ENCODE results near the gene PPP1R12C. TPM values are rescaled to one million over a fixed set of nuclear protein-coding genes. Genes with fewer than 3 reads are reported as not detected.

Gene PPP1R12C
- total RNA-seq, 4 donors from 2014 or later: 40.0 to 110 (median 76.1) TPM

- no peaks in the 10 kb centered on the region for H3K27me3 ChIP-seq
- H3K4me3 ChIP-seq (replicated peaks in 1 of 3): no peak overlapping the region
- DNase-seq: peak; percentile 68 to 70
- H3K36me3 ChIP-seq: peaks cover 7% of the 10 kb centered on the region in 2 donors
- 47 to 58% methylated on average over 20 to 42 of the region's 74 CpGs for WGBS, 2 donors
- H3K9me3 ChIP-seq: no peaks in the 10 kb centered on the region
- intact Hi-C loops (cut with DNase I): no loop called here
- peaks cover 0 to 13% of the 10 kb centered on the region in 2 donors for H3K4me1 ChIP-seq
- no peak overlapping the region for H3K27ac ChIP-seq
- TF ChIP-seq POLR2A (IDR thresholded peaks at IDR 0.05) (no peak), CTCF (IDR thresholded peaks at IDR 0.05) (no peak)
Observed at GRCh38 chr19:55086730-55087541, 30.5 kb downstream of the PPP1R12C start.

DNA sequence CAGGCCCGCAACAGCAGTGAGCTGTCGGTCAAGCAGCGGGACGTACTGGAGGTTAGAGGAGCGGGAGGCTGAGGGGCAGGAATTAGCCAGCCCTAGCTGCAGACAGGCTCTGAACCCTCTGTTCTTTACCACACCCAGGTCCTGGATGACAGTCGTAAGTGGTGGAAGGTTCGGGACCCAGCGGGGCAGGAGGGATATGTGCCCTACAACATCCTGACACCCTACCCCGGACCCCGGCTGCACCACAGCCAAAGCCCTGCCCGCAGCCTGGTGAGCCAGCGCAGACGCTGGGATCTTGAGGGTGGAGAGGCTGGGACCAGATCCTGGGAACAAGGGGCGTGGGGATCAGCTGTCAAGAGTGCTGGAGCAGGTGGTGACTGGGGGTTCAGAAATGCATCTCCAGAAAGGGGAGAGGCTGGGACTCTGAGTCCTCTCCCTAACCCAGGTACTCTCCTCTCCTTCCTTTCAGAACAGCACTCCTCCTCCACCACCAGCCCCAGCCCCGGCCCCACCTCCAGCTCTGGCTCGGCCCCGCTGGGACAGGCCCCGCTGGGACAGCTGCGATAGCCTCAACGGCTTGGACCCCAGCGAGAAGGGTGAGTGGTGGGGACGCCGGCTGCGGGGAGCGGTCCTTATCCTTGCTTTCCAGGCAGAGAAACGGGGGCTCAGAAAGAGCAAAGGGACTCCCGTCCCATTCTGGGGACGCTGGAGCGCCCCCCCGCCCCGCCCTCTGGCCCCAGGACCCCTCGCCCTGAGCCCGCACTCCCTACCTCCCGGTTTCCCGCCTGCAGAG lies 31.3 kb downstream of the PPP1R12C start:
- no peaks in the 10 kb centered on the region for H3K9me3 ChIP-seq
- no peak overlapping the region for H3K27ac ChIP-seq
- TF ChIP-seq CTCF (IDR thresholded peaks at IDR 0.05) (no peak), POLR2A (IDR thresholded peaks at IDR 0.05) (no peak)
- H3K27me3 ChIP-seq: no peaks in the 10 kb centered on the region
- intact Hi-C loops (cut with DNase I): no loop called here
- peaks cover 0 to under 1% of the 10 kb centered on the region in 2 donors for H3K36me3 ChIP-seq
- peaks cover 2 to 20% of the 10 kb centered on the region in 2 donors for H3K4me1 ChIP-seq
- no peak overlapping the region for H3K4me3 ChIP-seq (replicated peaks in 1 of 3)
- WGBS, 2 donors: 58 to 69% methylated on average over 28 to 31 of the region's 35 CpGs
- no peak for DNase-seq

GRCh38 chr19:55084416-55084815 lies 33.0 kb downstream of the PPP1R12C start:
- DNase-seq: no peak
- intact Hi-C loops (cut with DNase I): no loop called here
- whole genome bisulfite sequencing, 2 donors: 85 to 90% methylated on average over 10 of the region's 10 CpGs
- no peak overlapping the region for H3K27ac ChIP-seq
- H3K4me1 ChIP-seq: peaks cover 11 to 32% of the 10 kb centered on the region in 2 donors
- TF ChIP-seq POLR2A (IDR thresholded peaks at IDR 0.05): no peak
- no peak for TF ChIP-seq CTCF (IDR thresholded peaks at IDR 0.05)
- H3K27me3 ChIP-seq: no peaks in the 10 kb centered on the region
- no peaks in the 10 kb centered on the region for H3K36me3 ChIP-seq
- H3K4me3 ChIP-seq (replicated peaks in 1 of 3): no peak overlapping the region
- no peaks in the 10 kb centered on the region for H3K9me3 ChIP-seq

DNA sequence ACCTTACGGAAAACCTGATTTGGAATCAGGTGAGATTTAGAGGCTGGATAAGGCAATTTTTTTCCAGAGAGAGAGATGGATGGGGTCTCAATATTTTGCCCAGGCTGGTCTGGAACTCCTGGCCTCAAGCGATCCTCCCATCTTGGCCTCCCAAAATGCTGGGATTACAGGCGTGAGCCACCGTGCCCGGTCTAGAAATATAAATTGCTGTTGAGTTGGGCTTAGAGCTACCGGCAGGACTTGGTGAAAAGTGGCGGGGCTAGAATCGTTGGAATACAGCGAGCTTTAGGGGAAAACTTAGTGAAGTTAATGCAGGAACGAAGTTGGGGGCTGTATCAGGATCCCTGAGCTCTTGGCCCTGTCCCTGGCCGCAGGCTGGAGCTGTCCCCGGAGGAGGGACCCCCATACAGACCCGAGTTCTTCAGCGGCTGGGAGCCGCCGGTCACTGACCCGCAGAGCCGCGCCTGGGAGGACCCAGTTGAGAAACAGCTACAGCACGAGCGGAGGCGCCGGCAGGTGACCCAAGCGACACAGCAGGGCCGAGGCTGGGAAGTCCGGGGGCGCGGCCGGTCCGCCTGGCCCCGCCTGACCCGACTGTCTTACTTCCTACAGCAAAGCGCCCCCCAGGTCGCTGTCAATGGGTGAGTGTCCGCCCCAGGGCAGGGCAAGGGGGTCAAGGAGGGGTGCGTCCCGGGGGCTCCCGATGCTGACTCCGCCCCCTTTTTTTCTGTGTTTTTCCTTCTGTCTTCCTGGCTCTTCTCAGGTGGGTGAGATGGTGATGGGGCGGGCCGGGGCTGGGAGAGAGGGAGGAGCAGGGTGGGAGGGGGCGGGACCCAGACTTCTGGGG lies 34.2 kb downstream of the PPP1R12C start:
- Histone ChIP-seq H3K4me3 (replicated peaks in 1 of 3) (no peak overlapping the region), H3K27ac (no peak overlapping the region), H3K27me3 (no peaks in the 10 kb centered on the region), H3K9me3 (no peaks in the 10 kb centered on the region), H3K36me3 (no peaks in the 10 kb centered on the region), H3K4me1 (peaks cover 11 to 30% of the 10 kb centered on the region in 2 donors)
- TF ChIP-seq POLR2A (IDR thresholded peaks at IDR 0.05) (no peak), CTCF (IDR thresholded peaks at IDR 0.05) (no peak)
- 67 to 72% methylated on average over 25 to 41 of the region's 42 CpGs for WGBS, 2 donors
- intact Hi-C loops (cut with DNase I): no loop called here
- DNase-seq: no peak
